Activated T-cell treated with anti-CD3 and anti-CD28 coated beads for 4 hours (primary cell): ENCODE measurements around the gene PLPP7.
"Not testable (repeated sequence)": the region's sequence is repeated elsewhere in the genome, so short reads cannot be mapped to it uniquely, and the experiment has no call there.

Experiments
- DNase-seq: peaks from one replicate; pipeline ENCODE4 v3.0.0-alpha.2; 2020

The PLPP7 gene

GRCh38 chr9:131337131-131337848, 47.8 kb downstream of the PLPP7 start:
- DNase-seq = no peak

GRCh38 chr9:131339212-131339611, 49.7 kb downstream of the PLPP7 start:
- not testable (repeated sequence) for DNase-seq

GRCh38 chr9:131344931-131345535, 55.5 kb downstream of the PLPP7 start:
- not testable (repeated sequence) for DNase-seq

- DNase-seq = no peak
Measured at GRCh38 chr9:131346559-131346958, 57.0 kb downstream of the PLPP7 start.

- no peak for DNase-seq
Measured at GRCh38 chr9:131347376-131348020, 58.0 kb downstream of the PLPP7 start.

- DNase-seq = no peak
Measured at GRCh38 chr9:131348631-131349521, 59.4 kb downstream of the PLPP7 start.

- DNase-seq = no peak
Measured at GRCh38 chr9:131349522-131349880, 60.0 kb downstream of the PLPP7 start.

- peak; percentile 80 for DNase-seq
Measured at GRCh38 chr9:131349881-131350563, 60.5 kb downstream of the PLPP7 start.

- not testable (repeated sequence) for DNase-seq
Measured at GRCh38 chr9:131356479-131356878, 67.0 kb downstream of the PLPP7 start.

GRCh38 chr9:131358556-131358955, 69.0 kb downstream of the PLPP7 start:
- DNase-seq = no peak
